WTC11 (cell line): ENCODE measurements around the gene CEP72. TPM values are rescaled to one million over a fixed set of nuclear protein-coding genes. Genes with fewer than 3 reads are reported as not detected.

Experiments used
- ATAC-seq: fragments of 200-7000 bp; cut with Tn5 transposase; 2 replicates; pipeline ENCODE4 v1.10.0; 2021; ENCODE audit warnings: mild to moderate bottlenecking, moderate library complexity
- CTCF ChIA-PET: fragments of 300-600 bp; sonication (Branson Sonifier 250); formaldehyde crosslinking; loops from one replicate; lab custom pipeline; 2021; ENCODE audit warnings: antibody characterized with exemption; lab: Charles Lee
- POLR2A ChIA-PET: fragments of 350-600 bp; sonication (Branson Sonifier 250); formaldehyde crosslinking; loops from one replicate; lab custom pipeline; 2021; ENCODE audit warnings: antibody characterized with exemption; lab: Charles Lee
- DNase-seq: peaks from one replicate; pipeline ENCODE4 v3.0.0; 2021; ENCODE audit warnings: low spot score
- H3K27ac Mint-ChIP-seq: 2 replicates; pipeline ENCODE4 v1.8.0; 2021; ENCODE audit warnings: mixed read lengths
- H3K27me3 Mint-ChIP-seq: 2 replicates; pipeline ENCODE4 v1.8.0; 2021; ENCODE audit warnings: low read depth, mild to moderate bottlenecking, moderate library complexity, mixed read lengths
- H3K36me3 Mint-ChIP-seq: 2 replicates; pipeline ENCODE4 v1.8.0; 2021; ENCODE audit warnings: mixed read lengths
- H3K4me1 Mint-ChIP-seq: 2 replicates; pipeline ENCODE4 v1.8.0; 2022; ENCODE audit warnings: mixed read lengths
- H3K4me3 Mint-ChIP-seq: 2 replicates; pipeline ENCODE4 v1.8.0; 2021; ENCODE audit warnings: mild to moderate bottlenecking, moderate library complexity, mixed read lengths
- H3K9me3 Mint-ChIP-seq: 2 replicates; pipeline ENCODE4 v1.8.0; 2021; ENCODE audit warnings: mixed read lengths
- ELF4 ChIP-seq: sonication (generic); formaldehyde crosslinking; IDR thresholded peaks from 2 replicates; pipeline ENCODE4 v1.8.1; 2022; ENCODE audit warnings: low read depth, mild to moderate bottlenecking, moderate library complexity, missing genetic modification reagents
- HMGA2 ChIP-seq: fragments of 250-450 bp; sonication (Bioruptor Pico); IDR thresholded peaks from 2 replicates; pipeline ENCODE4 v1.4.0; 2021; ENCODE audit warnings: mild to moderate bottlenecking, moderate library complexity
- JUN ChIP-seq: sonication (generic); formaldehyde crosslinking; IDR thresholded peaks from 2 replicates; pipeline ENCODE4 v1.8.0; 2023; ENCODE audit warnings: mild to moderate bottlenecking, missing genetic modification reagents
- NFE2L1 ChIP-seq: sonication (generic); formaldehyde crosslinking; IDR thresholded peaks from 2 replicates; pipeline ENCODE4 v1.8.1; 2023; ENCODE audit warnings: missing genetic modification reagents
- NFYB ChIP-seq: sonication (generic); formaldehyde crosslinking; conservative IDR thresholded peaks from 2 replicates; pipeline ENCODE4 v1.8.0; 2022; ENCODE audit warnings: low read depth, missing genetic modification reagents
- SMAD4 ChIP-seq: sonication (generic); formaldehyde crosslinking; IDR thresholded peaks from 2 replicates; pipeline ENCODE4 v1.8.0; 2022; ENCODE audit warnings: mild to moderate bottlenecking, missing genetic modification reagents
- SP1 ChIP-seq: sonication (generic); formaldehyde crosslinking; conservative IDR thresholded peaks from 2 replicates; pipeline ENCODE4 v1.8.1; 2022; ENCODE audit warnings: missing genetic modification reagents
- TEAD1 ChIP-seq: sonication (generic); formaldehyde crosslinking; IDR thresholded peaks from 2 replicates; pipeline ENCODE4 v1.8.0; 2022; ENCODE audit warnings: mild to moderate bottlenecking, missing genetic modification reagents
- ZBTB21 ChIP-seq: sonication (generic); formaldehyde crosslinking; IDR thresholded peaks from 2 replicates; pipeline ENCODE4 v1.8.1; 2023; ENCODE audit warnings: mild to moderate bottlenecking, missing genetic modification reagents, borderline replicate concordance
- ZNF121 ChIP-seq: sonication (generic); formaldehyde crosslinking; IDR thresholded peaks from 2 replicates; pipeline ENCODE4 v1.8.0; 2023; ENCODE audit warnings: missing genetic modification reagents
- ZNF232 ChIP-seq: sonication (generic); formaldehyde crosslinking; IDR thresholded peaks from 2 replicates; pipeline ENCODE4 v1.8.0; 2022; ENCODE audit warnings: mild to moderate bottlenecking, missing genetic modification reagents
- total RNA-seq: library from RNA; stranded (reverse); gene quantifications from 3 replicates; pipeline ENCODE4 v1.2.3, GENCODE V29; 2021
- TF ChIP-seq, protein P1 (sequence below): sonication (generic); formaldehyde crosslinking; IDR thresholded peaks from 2 replicates; pipeline ENCODE4 v1.8.1; 2023; ENCODE audit warnings: mild to moderate bottlenecking, missing genetic modification reagents
- TF ChIP-seq, protein P2 (sequence below): sonication (generic); formaldehyde crosslinking; conservative IDR thresholded peaks from 2 replicates; pipeline ENCODE4 v1.8.1; 2023; ENCODE audit warnings: mild to moderate bottlenecking, low read depth, missing genetic modification reagents, moderate library complexity
- TF ChIP-seq, protein P3 (sequence below): sonication (generic); formaldehyde crosslinking; IDR thresholded peaks from 2 replicates; pipeline ENCODE4 v1.8.0; 2022; ENCODE audit warnings: mild to moderate bottlenecking, missing genetic modification reagents
- TF ChIP-seq, protein P4 (sequence below): sonication (generic); formaldehyde crosslinking; IDR thresholded peaks from 2 replicates; pipeline ENCODE4 v1.8.1; 2022; ENCODE audit warnings: mild to moderate bottlenecking, missing genetic modification reagents, moderate library complexity, borderline replicate concordance
- TF ChIP-seq, protein P5 (sequence below): fragments of 250-450 bp; sonication (Bioruptor Pico); IDR thresholded peaks from 2 replicates; pipeline ENCODE4 v1.9.0; 2021; ENCODE audit warnings: mild to moderate bottlenecking
- TF ChIP-seq, protein P6 (sequence below): sonication (generic); formaldehyde crosslinking; IDR thresholded peaks from 2 replicates; pipeline ENCODE4 v1.8.0; 2022; ENCODE audit warnings: mild to moderate bottlenecking, missing genetic modification reagents
- TF ChIP-seq, protein P7 (sequence below): sonication (generic); formaldehyde crosslinking; IDR thresholded peaks from 2 replicates; pipeline ENCODE4 v1.8.1; 2023; ENCODE audit warnings: mild to moderate bottlenecking, missing genetic modification reagents
- TF ChIP-seq, protein P8 (sequence below): sonication (generic); formaldehyde crosslinking; IDR thresholded peaks from 2 replicates; pipeline ENCODE4 v1.8.1; 2023; ENCODE audit warnings: mild to moderate bottlenecking, moderate library complexity, missing genetic modification reagents
- TF ChIP-seq, protein P9 (sequence below): sonication (generic); formaldehyde crosslinking; IDR thresholded peaks from 2 replicates; pipeline ENCODE4 v1.8.1; 2023; ENCODE audit warnings: mild to moderate bottlenecking, missing genetic modification reagents, borderline replicate concordance

Gene CEP72
- total RNA-seq, 1 experiment from 2014 or later = 26.6 TPM

DNA sequence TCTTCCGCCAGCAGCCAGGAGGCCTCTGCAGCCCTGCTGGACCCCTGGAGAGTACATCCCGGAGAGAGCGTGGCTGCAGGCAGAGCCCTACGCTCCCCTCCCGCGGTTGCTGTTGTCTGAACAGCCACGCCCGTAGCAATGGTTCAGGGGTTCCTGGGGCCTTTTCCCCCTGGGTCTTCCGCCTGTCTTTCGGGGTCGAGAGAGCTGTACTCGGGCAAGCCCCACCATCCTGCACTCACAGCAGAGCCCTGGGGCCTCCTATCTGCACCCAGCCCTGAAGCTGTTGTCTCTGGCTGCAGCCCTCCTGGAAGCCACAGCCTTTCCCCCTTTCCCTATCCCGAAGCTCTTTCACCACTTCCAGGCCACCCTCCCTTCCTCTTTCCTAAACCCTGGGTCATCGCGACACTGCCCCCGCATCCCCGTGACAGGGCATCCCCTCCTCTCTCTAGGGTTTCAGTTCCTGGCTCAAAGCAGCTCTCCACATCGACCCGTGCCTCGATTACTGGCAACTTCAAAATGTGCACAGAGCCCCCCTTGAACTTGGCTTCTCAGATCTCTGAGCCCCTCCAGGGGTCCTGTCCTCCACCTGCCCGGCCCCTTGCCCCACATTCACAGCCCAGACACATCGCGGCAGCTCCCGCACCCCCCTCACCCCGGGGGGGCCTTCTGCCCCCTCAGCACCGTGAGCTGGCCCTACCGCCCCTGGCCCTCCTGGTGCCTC lies 43.9 kb upstream of the CEP72 start:
- DNase-seq (no peak), ATAC-seq (no peak)
- ChIA-PET POLR2A (no interaction called here), CTCF (interaction anchor here (1.0 kb wide), 1 partner anchor 137 kb away, joined by 3 read pairs; no protein-coding TSS in a partner anchor)
- no peak overlapping the region for H3K4me3 Mint-ChIP-seq
- peaks cover 14% of the 10 kb centered on the region for H3K4me1 Mint-ChIP-seq
- no peaks in the 10 kb centered on the region for H3K36me3 Mint-ChIP-seq
- TF ChIP-seq JUN (CRISPR knock-in tag) (no peak), SP1 (CRISPR knock-in tag) (no peak), TEAD1 (no peak), ZNF232 (CRISPR knock-in tag) (no peak)
- TF ChIP-seq, protein P1, sequence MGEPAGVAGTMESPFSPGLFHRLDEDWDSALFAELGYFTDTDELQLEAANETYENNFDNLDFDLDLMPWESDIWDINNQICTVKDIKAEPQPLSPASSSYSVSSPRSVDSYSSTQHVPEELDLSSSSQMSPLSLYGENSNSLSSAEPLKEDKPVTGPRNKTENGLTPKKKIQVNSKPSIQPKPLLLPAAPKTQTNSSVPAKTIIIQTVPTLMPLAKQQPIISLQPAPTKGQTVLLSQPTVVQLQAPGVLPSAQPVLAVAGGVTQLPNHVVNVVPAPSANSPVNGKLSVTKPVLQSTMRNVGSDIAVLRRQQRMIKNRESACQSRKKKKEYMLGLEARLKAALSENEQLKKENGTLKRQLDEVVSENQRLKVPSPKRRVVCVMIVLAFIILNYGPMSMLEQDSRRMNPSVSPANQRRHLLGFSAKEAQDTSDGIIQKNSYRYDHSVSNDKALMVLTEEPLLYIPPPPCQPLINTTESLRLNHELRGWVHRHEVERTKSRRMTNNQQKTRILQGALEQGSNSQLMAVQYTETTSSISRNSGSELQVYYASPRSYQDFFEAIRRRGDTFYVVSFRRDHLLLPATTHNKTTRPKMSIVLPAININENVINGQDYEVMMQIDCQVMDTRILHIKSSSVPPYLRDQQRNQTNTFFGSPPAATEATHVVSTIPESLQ (CRISPR knock-in tag) = no peak
- TF ChIP-seq, protein P2, sequence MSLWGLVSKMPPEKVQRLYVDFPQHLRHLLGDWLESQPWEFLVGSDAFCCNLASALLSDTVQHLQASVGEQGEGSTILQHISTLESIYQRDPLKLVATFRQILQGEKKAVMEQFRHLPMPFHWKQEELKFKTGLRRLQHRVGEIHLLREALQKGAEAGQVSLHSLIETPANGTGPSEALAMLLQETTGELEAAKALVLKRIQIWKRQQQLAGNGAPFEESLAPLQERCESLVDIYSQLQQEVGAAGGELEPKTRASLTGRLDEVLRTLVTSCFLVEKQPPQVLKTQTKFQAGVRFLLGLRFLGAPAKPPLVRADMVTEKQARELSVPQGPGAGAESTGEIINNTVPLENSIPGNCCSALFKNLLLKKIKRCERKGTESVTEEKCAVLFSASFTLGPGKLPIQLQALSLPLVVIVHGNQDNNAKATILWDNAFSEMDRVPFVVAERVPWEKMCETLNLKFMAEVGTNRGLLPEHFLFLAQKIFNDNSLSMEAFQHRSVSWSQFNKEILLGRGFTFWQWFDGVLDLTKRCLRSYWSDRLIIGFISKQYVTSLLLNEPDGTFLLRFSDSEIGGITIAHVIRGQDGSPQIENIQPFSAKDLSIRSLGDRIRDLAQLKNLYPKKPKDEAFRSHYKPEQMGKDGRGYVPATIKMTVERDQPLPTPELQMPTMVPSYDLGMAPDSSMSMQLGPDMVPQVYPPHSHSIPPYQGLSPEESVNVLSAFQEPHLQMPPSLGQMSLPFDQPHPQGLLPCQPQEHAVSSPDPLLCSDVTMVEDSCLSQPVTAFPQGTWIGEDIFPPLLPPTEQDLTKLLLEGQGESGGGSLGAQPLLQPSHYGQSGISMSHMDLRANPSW = no peak
- TF ChIP-seq, protein P3, sequence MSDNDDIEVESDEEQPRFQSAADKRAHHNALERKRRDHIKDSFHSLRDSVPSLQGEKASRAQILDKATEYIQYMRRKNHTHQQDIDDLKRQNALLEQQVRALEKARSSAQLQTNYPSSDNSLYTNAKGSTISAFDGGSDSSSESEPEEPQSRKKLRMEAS (CRISPR knock-in tag) = no peak
- TF ChIP-seq, protein P4, sequence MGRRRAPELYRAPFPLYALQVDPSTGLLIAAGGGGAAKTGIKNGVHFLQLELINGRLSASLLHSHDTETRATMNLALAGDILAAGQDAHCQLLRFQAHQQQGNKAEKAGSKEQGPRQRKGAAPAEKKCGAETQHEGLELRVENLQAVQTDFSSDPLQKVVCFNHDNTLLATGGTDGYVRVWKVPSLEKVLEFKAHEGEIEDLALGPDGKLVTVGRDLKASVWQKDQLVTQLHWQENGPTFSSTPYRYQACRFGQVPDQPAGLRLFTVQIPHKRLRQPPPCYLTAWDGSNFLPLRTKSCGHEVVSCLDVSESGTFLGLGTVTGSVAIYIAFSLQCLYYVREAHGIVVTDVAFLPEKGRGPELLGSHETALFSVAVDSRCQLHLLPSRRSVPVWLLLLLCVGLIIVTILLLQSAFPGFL = no peak
- H3K27me3 Mint-ChIP-seq = peaks cover 19% of the 10 kb centered on the region
- H3K9me3 Mint-ChIP-seq = no peaks in the 10 kb centered on the region
- H3K27ac Mint-ChIP-seq = no peak overlapping the region

DNA sequence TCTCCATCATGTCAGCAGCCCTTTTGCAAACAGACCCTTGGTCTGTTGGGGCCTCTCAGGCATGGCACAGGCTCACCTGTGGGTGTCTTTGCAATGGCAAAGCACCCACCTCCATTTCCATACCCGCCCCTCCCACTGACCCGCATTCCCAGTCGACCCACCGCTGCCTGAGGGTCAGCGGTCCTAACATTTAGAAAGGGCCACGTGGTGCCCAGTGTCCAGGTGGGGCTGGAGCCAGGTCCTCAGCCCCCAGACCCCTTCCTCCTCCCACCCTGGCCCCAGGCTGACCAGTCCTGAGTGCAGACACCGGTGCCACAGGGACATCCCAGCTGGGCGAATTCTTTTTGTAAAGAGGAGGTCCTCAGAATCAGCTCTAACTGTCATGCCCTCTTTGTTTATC lies 43.3 kb upstream of the CEP72 start:
- Mint-ChIP-seq H3K4me3 (no peak overlapping the region), H3K4me1 (peaks cover 14% of the 10 kb centered on the region), H3K27ac (no peak overlapping the region), H3K36me3 (no peaks in the 10 kb centered on the region), H3K27me3 (peaks cover 19% of the 10 kb centered on the region), H3K9me3 (no peaks in the 10 kb centered on the region)
- ATAC-seq (no peak), DNase-seq (no peak)
- ChIA-PET CTCF (no interaction called here), POLR2A (no interaction called here)
- TF ChIP-seq, protein P5, sequence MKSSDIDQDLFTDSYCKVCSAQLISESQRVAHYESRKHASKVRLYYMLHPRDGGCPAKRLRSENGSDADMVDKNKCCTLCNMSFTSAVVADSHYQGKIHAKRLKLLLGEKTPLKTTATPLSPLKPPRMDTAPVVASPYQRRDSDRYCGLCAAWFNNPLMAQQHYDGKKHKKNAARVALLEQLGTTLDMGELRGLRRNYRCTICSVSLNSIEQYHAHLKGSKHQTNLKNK (CRISPR knock-in tag) = no peak
- TF ChIP-seq, protein P6, sequence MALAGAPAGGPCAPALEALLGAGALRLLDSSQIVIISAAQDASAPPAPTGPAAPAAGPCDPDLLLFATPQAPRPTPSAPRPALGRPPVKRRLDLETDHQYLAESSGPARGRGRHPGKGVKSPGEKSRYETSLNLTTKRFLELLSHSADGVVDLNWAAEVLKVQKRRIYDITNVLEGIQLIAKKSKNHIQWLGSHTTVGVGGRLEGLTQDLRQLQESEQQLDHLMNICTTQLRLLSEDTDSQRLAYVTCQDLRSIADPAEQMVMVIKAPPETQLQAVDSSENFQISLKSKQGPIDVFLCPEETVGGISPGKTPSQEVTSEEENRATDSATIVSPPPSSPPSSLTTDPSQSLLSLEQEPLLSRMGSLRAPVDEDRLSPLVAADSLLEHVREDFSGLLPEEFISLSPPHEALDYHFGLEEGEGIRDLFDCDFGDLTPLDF = no peak
- TF ChIP-seq, protein P7, sequence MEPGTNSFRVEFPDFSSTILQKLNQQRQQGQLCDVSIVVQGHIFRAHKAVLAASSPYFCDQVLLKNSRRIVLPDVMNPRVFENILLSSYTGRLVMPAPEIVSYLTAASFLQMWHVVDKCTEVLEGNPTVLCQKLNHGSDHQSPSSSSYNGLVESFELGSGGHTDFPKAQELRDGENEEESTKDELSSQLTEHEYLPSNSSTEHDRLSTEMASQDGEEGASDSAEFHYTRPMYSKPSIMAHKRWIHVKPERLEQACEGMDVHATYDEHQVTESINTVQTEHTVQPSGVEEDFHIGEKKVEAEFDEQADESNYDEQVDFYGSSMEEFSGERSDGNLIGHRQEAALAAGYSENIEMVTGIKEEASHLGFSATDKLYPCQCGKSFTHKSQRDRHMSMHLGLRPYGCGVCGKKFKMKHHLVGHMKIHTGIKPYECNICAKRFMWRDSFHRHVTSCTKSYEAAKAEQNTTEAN = no peak
- TF ChIP-seq SMAD4 (CRISPR knock-in tag) = no peak
- no peak for TF ChIP-seq HMGA2
- TF ChIP-seq, protein P8, sequence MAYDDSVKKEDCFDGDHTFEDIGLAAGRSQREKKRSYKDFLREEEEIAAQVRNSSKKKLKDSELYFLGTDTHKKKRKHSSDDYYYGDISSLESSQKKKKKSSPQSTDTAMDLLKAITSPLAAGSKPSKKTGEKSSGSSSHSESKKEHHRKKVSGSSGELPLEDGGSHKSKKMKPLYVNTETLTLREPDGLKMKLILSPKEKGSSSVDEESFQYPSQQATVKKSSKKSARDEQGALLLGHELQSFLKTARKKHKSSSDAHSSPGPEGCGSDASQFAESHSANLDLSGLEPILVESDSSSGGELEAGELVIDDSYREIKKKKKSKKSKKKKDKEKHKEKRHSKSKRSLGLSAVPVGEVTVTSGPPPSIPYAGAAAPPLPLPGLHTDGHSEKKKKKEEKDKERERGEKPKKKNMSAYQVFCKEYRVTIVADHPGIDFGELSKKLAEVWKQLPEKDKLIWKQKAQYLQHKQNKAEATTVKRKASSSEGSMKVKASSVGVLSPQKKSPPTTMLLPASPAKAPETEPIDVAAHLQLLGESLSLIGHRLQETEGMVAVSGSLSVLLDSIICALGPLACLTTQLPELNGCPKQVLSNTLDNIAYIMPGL (CRISPR knock-in tag) = no peak
- TF ChIP-seq ZNF121 (CRISPR knock-in tag) = no peak
- TF ChIP-seq ZBTB21 (CRISPR knock-in tag) = no peak
- TF ChIP-seq ELF4 (CRISPR knock-in tag) = no peak
- no peak for TF ChIP-seq NFYB (CRISPR knock-in tag)
- TF ChIP-seq NFE2L1 (CRISPR knock-in tag) = no peak
- TF ChIP-seq, protein P9, sequence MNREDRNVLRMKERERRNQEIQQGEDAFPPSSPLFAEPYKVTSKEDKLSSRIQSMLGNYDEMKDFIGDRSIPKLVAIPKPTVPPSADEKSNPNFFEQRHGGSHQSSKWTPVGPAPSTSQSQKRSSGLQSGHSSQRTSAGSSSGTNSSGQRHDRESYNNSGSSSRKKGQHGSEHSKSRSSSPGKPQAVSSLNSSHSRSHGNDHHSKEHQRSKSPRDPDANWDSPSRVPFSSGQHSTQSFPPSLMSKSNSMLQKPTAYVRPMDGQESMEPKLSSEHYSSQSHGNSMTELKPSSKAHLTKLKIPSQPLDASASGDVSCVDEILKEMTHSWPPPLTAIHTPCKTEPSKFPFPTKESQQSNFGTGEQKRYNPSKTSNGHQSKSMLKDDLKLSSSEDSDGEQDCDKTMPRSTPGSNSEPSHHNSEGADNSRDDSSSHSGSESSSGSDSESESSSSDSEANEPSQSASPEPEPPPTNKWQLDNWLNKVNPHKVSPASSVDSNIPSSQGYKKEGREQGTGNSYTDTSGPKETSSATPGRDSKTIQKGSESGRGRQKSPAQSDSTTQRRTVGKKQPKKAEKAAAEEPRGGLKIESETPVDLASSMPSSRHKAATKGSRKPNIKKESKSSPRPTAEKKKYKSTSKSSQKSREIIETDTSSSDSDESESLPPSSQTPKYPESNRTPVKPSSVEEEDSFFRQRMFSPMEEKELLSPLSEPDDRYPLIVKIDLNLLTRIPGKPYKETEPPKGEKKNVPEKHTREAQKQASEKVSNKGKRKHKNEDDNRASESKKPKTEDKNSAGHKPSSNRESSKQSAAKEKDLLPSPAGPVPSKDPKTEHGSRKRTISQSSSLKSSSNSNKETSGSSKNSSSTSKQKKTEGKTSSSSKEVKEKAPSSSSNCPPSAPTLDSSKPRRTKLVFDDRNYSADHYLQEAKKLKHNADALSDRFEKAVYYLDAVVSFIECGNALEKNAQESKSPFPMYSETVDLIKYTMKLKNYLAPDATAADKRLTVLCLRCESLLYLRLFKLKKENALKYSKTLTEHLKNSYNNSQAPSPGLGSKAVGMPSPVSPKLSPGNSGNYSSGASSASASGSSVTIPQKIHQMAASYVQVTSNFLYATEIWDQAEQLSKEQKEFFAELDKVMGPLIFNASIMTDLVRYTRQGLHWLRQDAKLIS (CRISPR knock-in tag) = no peak
